Neural cell (in vitro differentiated cells): ENCODE data around the gene VSIG10. TPM values are rescaled to one million over a fixed set of nuclear protein-coding genes. Genes with fewer than 3 reads are reported as not detected.

Experiments
- H2AFZ ChIP-seq: fragments of 200-600, 300-800 bp; sonication (generic), shearing (Covaris generic); 2 replicates; pipeline ENCODE4 v1.6.0; 2014; ENCODE audit warnings: low read depth, mild to moderate bottlenecking, antibody characterized with exemption, low read length, moderate library complexity
- H3F3A ChIP-seq: fragments of 200-600 bp; shearing (Covaris generic); 2 replicates; pipeline ENCODE4 v1.6.1; 2016; ENCODE audit warnings: mild to moderate bottlenecking, moderate library complexity, mixed read lengths, antibody characterized with exemption, low read length; ENCODE audit not compliant: insufficient read depth, poor library complexity, severe bottlenecking
- H3K27ac ChIP-seq: fragments of 200-600, 300-800 bp; sonication (generic), shearing (Covaris generic); 2 replicates; pipeline ENCODE4 v1.5.1; 2014; ENCODE audit warnings: mild to moderate bottlenecking, low read length, moderate library complexity
- H3K27me3 ChIP-seq: fragments of 300-800, 200-600 bp; sonication (generic), shearing (Covaris generic); 2 replicates; pipeline ENCODE4 v1.6.0; 2014; ENCODE audit warnings: mild to moderate bottlenecking, low read depth, low read length, moderate library complexity; ENCODE audit not compliant: insufficient read depth
- H3K36me3 ChIP-seq: fragments of 300-800, 200-600 bp; sonication (generic), shearing (Covaris generic); 2 replicates; pipeline ENCODE4 v1.5.1; 2014; ENCODE audit warnings: mild to moderate bottlenecking, antibody characterized with exemption, low read length, moderate library complexity; ENCODE audit not compliant: insufficient read depth
- H3K4me2 ChIP-seq: fragments of 300-800, 200-600 bp; sonication (generic), shearing (Covaris generic); 2 replicates; pipeline ENCODE4 v1.6.0; 2014; ENCODE audit warnings: mild to moderate bottlenecking, low read length
- H3K4me3 ChIP-seq: fragments of 300-800, 200-600 bp; sonication (generic), shearing (Covaris generic); 2 replicates; pipeline ENCODE4 v1.5.1; 2014; ENCODE audit warnings: mild to moderate bottlenecking, low read length, moderate library complexity
- H3K79me2 ChIP-seq: fragments of 200-600 bp; shearing (Covaris generic); replicated peaks from 2 replicates; pipeline ENCODE4 v1.6.0; 2014; ENCODE audit warnings: mild to moderate bottlenecking, low read length, moderate library complexity; ENCODE audit not compliant: insufficient read depth
- H3K9ac ChIP-seq: fragments of 300-800, 200-600 bp; sonication (generic), shearing (Covaris generic); 2 replicates; pipeline ENCODE4 v1.6.1; 2016; ENCODE audit warnings: mild to moderate bottlenecking, low read length, mixed read lengths
- H3K9me2 ChIP-seq: fragments of 200-600 bp; shearing (Covaris generic); 2 replicates; pipeline ENCODE4 v1.6.1; 2016; ENCODE audit warnings: mild to moderate bottlenecking, low read length, mixed read lengths; ENCODE audit not compliant: insufficient read depth
- H3K9me3 ChIP-seq: fragments of 200-600, 300-800 bp; sonication (generic), shearing (Covaris generic); 2 replicates; pipeline ENCODE4 v1.6.1; 2016; ENCODE audit warnings: mild to moderate bottlenecking, mixed run types, low read length, moderate library complexity, mixed read lengths
- H4K20me1 ChIP-seq: fragments of 200-600 bp; shearing (Covaris generic); 2 replicates; pipeline ENCODE4 v1.6.1; 2016; ENCODE audit warnings: mild to moderate bottlenecking, mixed run types; ENCODE audit not compliant: insufficient read depth
- CTCF ChIP-seq: fragments of 450-650 bp; IDR thresholded peaks from 2 replicates; pipeline ENCODE4 v1.5.1; 2014; ENCODE audit warnings: antibody characterized with exemption, mild to moderate bottlenecking, moderate library complexity; ENCODE audit not compliant: poor library complexity, severe bottlenecking
- EP300 ChIP-seq: fragments of 450-650 bp; conservative IDR thresholded peaks from 2 replicates; pipeline ENCODE4 v1.6.1; 2014; ENCODE audit warnings: antibody characterized with exemption, mild to moderate bottlenecking, moderate library complexity; ENCODE audit not compliant: poor library complexity, severe bottlenecking
- EZH2 ChIP-seq: fragments of 200-600, 300-800 bp; shearing (Covaris generic), sonication (generic); IDR thresholded peaks from 2 replicates; pipeline ENCODE4 v1.6.1; 2014; ENCODE audit warnings: antibody characterized with exemption, low read length, borderline replicate concordance, mild to moderate bottlenecking; ENCODE audit not compliant: insufficient read depth, poor library complexity, severe bottlenecking
- MXI1 ChIP-seq: fragments of 450-650 bp; conservative IDR thresholded peaks from 2 replicates; pipeline ENCODE4 v1.6.1; 2014; ENCODE audit warnings: antibody characterized with exemption, mild to moderate bottlenecking; ENCODE audit not compliant: poor library complexity, severe bottlenecking
- POLR2AphosphoS5 ChIP-seq: IDR thresholded peaks from 2 replicates; pipeline ENCODE4 v1.6.1; 2012
- RAD21 ChIP-seq: fragments of 450-650 bp; conservative IDR thresholded peaks from 2 replicates; pipeline ENCODE4 v1.6.1; 2014; ENCODE audit warnings: antibody characterized with exemption, mild to moderate bottlenecking, moderate library complexity
- REST ChIP-seq: IDR thresholded peaks from 2 replicates; pipeline ENCODE4 v1.6.1; 2012; ENCODE audit warnings: borderline replicate concordance
- SMC3 ChIP-seq: fragments of 450-650 bp; conservative IDR thresholded peaks from 2 replicates; pipeline ENCODE4 v1.6.1; 2014; ENCODE audit warnings: antibody characterized with exemption, mild to moderate bottlenecking, moderate library complexity; ENCODE audit not compliant: poor library complexity
- TAF1 ChIP-seq: IDR thresholded peaks from 2 replicates; pipeline ENCODE4 v1.6.1; 2012; ENCODE audit warnings: low read depth
- polyA plus RNA-seq: library from polyadenylated mRNA; depleted of rRNA; stranded (reverse); fragments of >200 nt; gene quantifications from 2 replicates; pipeline ENCODE4 v1.2.3, GENCODE V29; 2014

The VSIG10 gene
- polyA plus RNA-seq, 1 donor from 2014 or later, result 2.0 TPM

GRCh38 chr12:118145113-118145797, 41.4 kb upstream of the VSIG10 start:
- H3K9me2 ChIP-seq, result no peaks in the 10 kb centered on the region
- H3F3A ChIP-seq, result no peaks in the 10 kb centered on the region
- H3K9me3 ChIP-seq, result no peaks in the 10 kb centered on the region
- no peak overlapping the region for H3K4me3 ChIP-seq
- H3K4me2 ChIP-seq, result no peak overlapping the region
- peaks cover under 1% of the 10 kb centered on the region for H3K36me3 ChIP-seq
- H3K27ac ChIP-seq, result no peak overlapping the region
- H4K20me1 ChIP-seq, result no peaks in the 10 kb centered on the region
- H2AFZ ChIP-seq, result no peak overlapping the region
- TF ChIP-seq MXI1, result no peak
- no peak for TF ChIP-seq EZH2
- TF ChIP-seq RAD21, result no peak
- no peak for TF ChIP-seq POLR2AphosphoS5
- no peak for TF ChIP-seq TAF1
- TF ChIP-seq SMC3, result no peak
- TF ChIP-seq EP300, result no peak
- TF ChIP-seq REST, result no peak
- no peak for TF ChIP-seq CTCF
- no peaks in the 10 kb centered on the region for H3K79me2 ChIP-seq
- no peak overlapping the region for H3K9ac ChIP-seq
- H3K27me3 ChIP-seq, result no peaks in the 10 kb centered on the region

GRCh38 chr12:118144499-118144898, 40.7 kb upstream of the VSIG10 start:
- Histone ChIP-seq H3K4me3 (no peak overlapping the region), H4K20me1 (no peaks in the 10 kb centered on the region), H3F3A (no peaks in the 10 kb centered on the region), H3K27me3 (no peaks in the 10 kb centered on the region), H3K9me2 (no peaks in the 10 kb centered on the region), H3K79me2 (no peaks in the 10 kb centered on the region), H3K27ac (no peak overlapping the region), H3K36me3 (peaks cover 5% of the 10 kb centered on the region), H2AFZ (no peak overlapping the region), H3K9ac (no peak overlapping the region), H3K4me2 (no peak overlapping the region), H3K9me3 (no peaks in the 10 kb centered on the region)
- no peak for TF ChIP-seq RAD21
- TF ChIP-seq EZH2, result no peak
- no peak for TF ChIP-seq CTCF
- TF ChIP-seq SMC3, result no peak
- TF ChIP-seq POLR2AphosphoS5, result no peak
- TF ChIP-seq EP300, result no peak
- TF ChIP-seq MXI1, result no peak
- no peak for TF ChIP-seq TAF1
- no peak for TF ChIP-seq REST
